Ovary (tissue), 3 donors: ENCODE data around the gene RGS10.

Experiments
- CTCF ChIP-seq, 3 donors: fragments of 450-650 bp in 2 of 3; fragments of 200-600 bp in 1 of 3; IDR thresholded peaks; one replicate each; pipeline versions ENCODE4 v1.5.1 to v1.8.0; 2016 to 2022; ENCODE audit warnings: antibody characterized with exemption in 3 of 3, mild to moderate bottlenecking in 1 of 3
- EP300 ChIP-seq: sonication (generic); formaldehyde crosslinking; IDR thresholded peaks from one replicate; pipeline ENCODE4 v1.6.1; 2017; ENCODE audit warnings: antibody characterized with exemption
- POLR2A ChIP-seq: fragments of 450-650 bp; IDR thresholded peaks from one replicate; pipeline ENCODE4 v1.6.1; 2017; ENCODE audit warnings: antibody characterized with exemption, mild to moderate bottlenecking, moderate library complexity
- donor health status: DM: no; HTN: no; CAD: no.

GRCh38 chr10:119466655-119467054 lies 75.9 kb downstream of the RGS10 start:
- TF ChIP-seq CTCF (IDR thresholded peaks at IDR 0.05) (no peak), POLR2A (no peak), EP300 (no peak)
